ENCODE data around the gene DGKE.
A peak's percentile ranks its signal among the peaks of the same experiment; 100 is the strongest.

Gene DGKE

GRCh38 chr17:56890906-56891674 lies 57.1 kb downstream of the DGKE start:
- DNase-seq (ENCODE audit: low read depth, low spot score): no peak

GRCh38 chr17:56891751-56892150 lies 57.8 kb downstream of the DGKE start:
- peak; percentile 46 for DNase-seq (ENCODE audit: low read depth, low spot score)

GRCh38 chr17:56892333-56892732 lies 58.4 kb downstream of the DGKE start:
- no peak for DNase-seq (ENCODE audit: low read depth, low spot score)

- peak; percentile 11 for DNase-seq (ENCODE audit: low read depth, low spot score)
These were observed 59.6 kb downstream of the DGKE start for GRCh38 chr17:56893503-56893902.

GRCh38 chr17:56894859-56895455 lies 61.0 kb downstream of the DGKE start:
- no peak for DNase-seq (ENCODE audit: low read depth, low spot score)

- no peak for DNase-seq (ENCODE audit: low read depth, low spot score)
These were observed 62.4 kb downstream of the DGKE start for GRCh38 chr17:56896217-56896967.

GRCh38 chr17:56896968-56897359 lies 63.0 kb downstream of the DGKE start:
- DNase-seq (ENCODE audit: low read depth, low spot score): no peak

- no peak for DNase-seq (ENCODE audit: low read depth, low spot score)
These were observed 63.9 kb downstream of the DGKE start for GRCh38 chr17:56897646-56898424.

- no peak for DNase-seq (ENCODE audit: low read depth, low spot score)
These were observed 64.9 kb downstream of the DGKE start for GRCh38 chr17:56898874-56899273.

GRCh38 chr17:56899403-56899802 lies 65.5 kb downstream of the DGKE start:
- DNase-seq (ENCODE audit: low read depth, low spot score): no peak

- DNase-seq (ENCODE audit: low read depth, low spot score): no peak
These were observed 68.4 kb downstream of the DGKE start for GRCh38 chr17:56902348-56902747.

GRCh38 chr17:56903560-56903959 lies 69.6 kb downstream of the DGKE start:
- no peak for DNase-seq (ENCODE audit: low read depth, low spot score)

GRCh38 chr17:56908001-56908542 lies 74.1 kb downstream of the DGKE start:
- no peak for DNase-seq (ENCODE audit: low read depth, low spot score)

- DNase-seq (ENCODE audit: low read depth, low spot score): no peak
These were observed 76.0 kb downstream of the DGKE start for GRCh38 chr17:56909742-56910508.

- no peak for DNase-seq (ENCODE audit: low read depth, low spot score)
These were observed 76.7 kb downstream of the DGKE start for GRCh38 chr17:56910509-56911235.

GRCh38 chr17:56912105-56912999 lies 78.4 kb downstream of the DGKE start:
- DNase-seq (ENCODE audit: low read depth, low spot score): no peak

GRCh38 chr17:56913000-56913311 lies 79.0 kb downstream of the DGKE start:
- no peak for DNase-seq (ENCODE audit: low read depth, low spot score)

GRCh38 chr17:56913353-56913866 lies 79.5 kb downstream of the DGKE start:
- DNase-seq (ENCODE audit: low read depth, low spot score): no peak
